ENCODE data around the gene ZNF414.

DNA sequence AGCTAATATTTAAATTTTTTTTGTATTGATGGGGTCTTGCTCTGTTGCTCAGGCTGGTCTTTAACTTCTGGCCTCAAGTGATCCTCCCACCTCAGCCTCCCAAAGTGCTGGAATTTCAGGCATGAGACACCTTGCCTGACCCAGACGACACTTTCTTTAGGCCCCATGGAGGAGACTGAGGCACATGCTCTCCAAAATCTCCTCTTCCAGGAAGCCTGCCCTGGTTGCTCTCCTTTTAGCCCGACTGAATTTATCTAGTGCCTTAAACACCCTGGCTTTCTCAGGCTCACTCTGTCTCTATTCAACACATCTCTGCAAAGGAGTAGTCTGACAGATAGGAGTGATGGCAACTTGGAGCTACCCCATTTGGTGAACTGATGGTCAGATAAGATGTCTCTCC, 44.4 kb upstream of the ZNF414 start:
- TF ChIP-seq POLR2A (IDR thresholded peaks at IDR 0.05) = no peak
- TF ChIP-seq, protein P1, sequence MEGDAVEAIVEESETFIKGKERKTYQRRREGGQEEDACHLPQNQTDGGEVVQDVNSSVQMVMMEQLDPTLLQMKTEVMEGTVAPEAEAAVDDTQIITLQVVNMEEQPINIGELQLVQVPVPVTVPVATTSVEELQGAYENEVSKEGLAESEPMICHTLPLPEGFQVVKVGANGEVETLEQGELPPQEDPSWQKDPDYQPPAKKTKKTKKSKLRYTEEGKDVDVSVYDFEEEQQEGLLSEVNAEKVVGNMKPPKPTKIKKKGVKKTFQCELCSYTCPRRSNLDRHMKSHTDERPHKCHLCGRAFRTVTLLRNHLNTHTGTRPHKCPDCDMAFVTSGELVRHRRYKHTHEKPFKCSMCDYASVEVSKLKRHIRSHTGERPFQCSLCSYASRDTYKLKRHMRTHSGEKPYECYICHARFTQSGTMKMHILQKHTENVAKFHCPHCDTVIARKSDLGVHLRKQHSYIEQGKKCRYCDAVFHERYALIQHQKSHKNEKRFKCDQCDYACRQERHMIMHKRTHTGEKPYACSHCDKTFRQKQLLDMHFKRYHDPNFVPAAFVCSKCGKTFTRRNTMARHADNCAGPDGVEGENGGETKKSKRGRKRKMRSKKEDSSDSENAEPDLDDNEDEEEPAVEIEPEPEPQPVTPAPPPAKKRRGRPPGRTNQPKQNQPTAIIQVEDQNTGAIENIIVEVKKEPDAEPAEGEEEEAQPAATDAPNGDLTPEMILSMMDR (IDR thresholded peaks at IDR 0.05) = no peak

Data from body of pancreas (tissue), 4 donors.